ENCODE data around the gene DAZAP2. TPM values are rescaled to one million over a fixed set of nuclear protein-coding genes. Genes with fewer than 3 reads are reported as not detected.

Gene DAZAP2
- total RNA-seq, 2 experiments from 2014 or later: 292 to 310 TPM

DNA sequence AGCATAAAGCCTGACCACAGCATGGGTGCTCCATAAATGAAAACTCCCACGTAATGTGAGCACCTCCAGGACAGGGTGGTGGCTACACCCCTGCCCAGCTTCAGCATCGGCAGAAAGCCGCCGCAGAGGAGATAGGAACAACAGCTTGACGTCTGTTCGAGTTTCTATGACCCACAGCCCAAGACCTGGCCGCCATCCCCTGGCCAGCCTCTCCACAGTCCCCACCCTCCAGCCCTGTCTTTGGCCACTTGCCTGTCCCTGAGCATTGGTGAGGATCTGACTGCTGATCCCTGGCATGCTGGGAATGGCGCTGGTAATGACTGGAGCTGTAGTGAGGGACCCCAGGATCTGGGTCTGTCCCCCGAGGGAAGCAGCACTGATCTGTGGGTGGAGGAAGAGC is 42.1 kb upstream of the DAZAP2 start:
- ChIA-PET CTCF (interaction anchor here (1.3 kb wide), 1 partner anchor 15 kb away, joined by 3 read pairs; no protein-coding TSS in a partner anchor), POLR2A (no interaction called here)
- H3K27ac Mint-ChIP-seq: no peak overlapping the region
- Histone ChIP-seq H3K4me1 (ENCODE audit: insufficient read depth, low read length) (no peaks in the 10 kb centered on the region), H3K27me3 (ENCODE audit: control insufficient read depth in 1 of 2, insufficient read depth in 2 of 2, low read length in 2 of 2) (no peaks in the 10 kb centered on the region), H3K4me3 (ENCODE audit: low read length) (no peak overlapping the region), H3K27ac (ENCODE audit: low read depth in 1 of 2, low read length in 2 of 2) (no peak overlapping the region), H3K9me3 (ENCODE audit: control insufficient read depth in 1 of 2, insufficient read depth in 1 of 2, low read length in 2 of 2) (no peaks in the 10 kb centered on the region), H3K36me3 (ENCODE audit: insufficient read depth, low read length) (peaks cover 13% of the 10 kb centered on the region)
- peaks cover 7% of the 10 kb centered on the region for H3K4me1 Mint-ChIP-seq (ENCODE audit: low read depth)
- H3K9me3 Mint-ChIP-seq: no peaks in the 10 kb centered on the region
- no peak overlapping the region for H3K4me3 Mint-ChIP-seq
- ATAC-seq (ENCODE audit: poor library complexity) (no peak), DNase-seq (no peak)
- H3K36me3 Mint-ChIP-seq (ENCODE audit: low read depth): peaks cover 22% of the 10 kb centered on the region
- intact Hi-C loops (cut with DNase I, micrococcal nuclease): no loop called here
- TF ChIP-seq, protein P1, sequence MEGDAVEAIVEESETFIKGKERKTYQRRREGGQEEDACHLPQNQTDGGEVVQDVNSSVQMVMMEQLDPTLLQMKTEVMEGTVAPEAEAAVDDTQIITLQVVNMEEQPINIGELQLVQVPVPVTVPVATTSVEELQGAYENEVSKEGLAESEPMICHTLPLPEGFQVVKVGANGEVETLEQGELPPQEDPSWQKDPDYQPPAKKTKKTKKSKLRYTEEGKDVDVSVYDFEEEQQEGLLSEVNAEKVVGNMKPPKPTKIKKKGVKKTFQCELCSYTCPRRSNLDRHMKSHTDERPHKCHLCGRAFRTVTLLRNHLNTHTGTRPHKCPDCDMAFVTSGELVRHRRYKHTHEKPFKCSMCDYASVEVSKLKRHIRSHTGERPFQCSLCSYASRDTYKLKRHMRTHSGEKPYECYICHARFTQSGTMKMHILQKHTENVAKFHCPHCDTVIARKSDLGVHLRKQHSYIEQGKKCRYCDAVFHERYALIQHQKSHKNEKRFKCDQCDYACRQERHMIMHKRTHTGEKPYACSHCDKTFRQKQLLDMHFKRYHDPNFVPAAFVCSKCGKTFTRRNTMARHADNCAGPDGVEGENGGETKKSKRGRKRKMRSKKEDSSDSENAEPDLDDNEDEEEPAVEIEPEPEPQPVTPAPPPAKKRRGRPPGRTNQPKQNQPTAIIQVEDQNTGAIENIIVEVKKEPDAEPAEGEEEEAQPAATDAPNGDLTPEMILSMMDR (IDR thresholded peaks at IDR 0.05): no peak
- H3K27me3 Mint-ChIP-seq: no peaks in the 10 kb centered on the region

DNA sequence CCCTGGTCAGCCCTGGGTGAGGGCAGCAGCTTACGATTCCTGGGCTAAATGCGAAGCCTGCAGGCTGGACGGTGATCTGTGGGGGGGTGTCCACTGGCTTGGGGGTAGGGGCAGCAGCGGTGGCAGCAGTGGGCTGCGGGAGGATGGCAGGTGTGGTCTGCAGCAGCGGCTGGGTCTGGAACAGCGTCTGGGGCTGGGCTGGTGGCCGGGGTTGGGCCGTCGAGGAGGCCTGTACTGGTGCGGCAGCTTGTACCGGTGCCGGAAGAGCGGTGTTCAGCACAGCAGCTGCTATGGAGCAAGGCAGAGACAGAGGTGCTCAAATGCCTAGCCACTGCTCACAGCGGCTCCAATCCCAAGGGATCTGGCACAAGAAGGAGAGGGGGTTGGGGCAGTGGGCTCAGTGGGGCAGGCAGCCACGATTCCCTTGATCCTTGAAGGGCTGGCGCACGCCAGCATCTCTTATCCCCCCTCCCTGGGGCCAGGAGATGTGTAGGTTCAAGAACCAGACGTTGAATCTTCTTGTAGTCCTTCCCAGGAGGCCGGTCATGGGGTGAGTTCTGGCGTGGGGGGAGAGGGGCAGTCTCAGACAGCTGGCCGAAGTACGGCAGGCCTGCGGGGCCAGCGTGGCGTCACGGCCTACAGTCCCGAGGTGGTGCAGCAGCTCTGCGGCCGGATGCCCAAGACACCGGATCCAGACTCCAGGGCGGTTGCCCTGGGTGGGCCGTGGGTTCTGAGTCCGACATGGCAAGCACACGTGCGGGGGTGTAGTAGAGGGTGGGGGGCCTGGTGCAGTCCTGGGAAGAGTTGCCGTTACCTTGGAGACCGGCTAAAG is 40.7 kb upstream of the DAZAP2 start:
- Histone ChIP-seq H3K4me3 (ENCODE audit: low read length) (no peak overlapping the region), H3K9me3 (ENCODE audit: control insufficient read depth in 1 of 2, insufficient read depth in 1 of 2, low read length in 2 of 2) (no peaks in the 10 kb centered on the region), H3K4me1 (ENCODE audit: insufficient read depth, low read length) (peaks cover 4% of the 10 kb centered on the region), H3K27me3 (ENCODE audit: control insufficient read depth in 1 of 2, insufficient read depth in 2 of 2, low read length in 2 of 2) (no peaks in the 10 kb centered on the region), H3K36me3 (ENCODE audit: insufficient read depth, low read length) (peaks cover 10% of the 10 kb centered on the region), H3K27ac (ENCODE audit: low read depth in 1 of 2, low read length in 2 of 2) (no peak overlapping the region)
- ChIA-PET POLR2A (no interaction called here), CTCF (no interaction called here)
- Mint-ChIP-seq H3K36me3 (ENCODE audit: low read depth) (peaks cover 16% of the 10 kb centered on the region), H3K4me1 (ENCODE audit: low read depth) (peaks cover 15% of the 10 kb centered on the region), H3K4me3 (no peak overlapping the region), H3K9me3 (no peaks in the 10 kb centered on the region), H3K27ac (no peak overlapping the region), H3K27me3 (no peaks in the 10 kb centered on the region)
- ATAC-seq (ENCODE audit: poor library complexity) (no peak), DNase-seq (no peak)
- intact Hi-C loops (cut with DNase I, micrococcal nuclease): no loop called here
- TF ChIP-seq, protein P1 (IDR thresholded peaks at IDR 0.05): no peak

DNA sequence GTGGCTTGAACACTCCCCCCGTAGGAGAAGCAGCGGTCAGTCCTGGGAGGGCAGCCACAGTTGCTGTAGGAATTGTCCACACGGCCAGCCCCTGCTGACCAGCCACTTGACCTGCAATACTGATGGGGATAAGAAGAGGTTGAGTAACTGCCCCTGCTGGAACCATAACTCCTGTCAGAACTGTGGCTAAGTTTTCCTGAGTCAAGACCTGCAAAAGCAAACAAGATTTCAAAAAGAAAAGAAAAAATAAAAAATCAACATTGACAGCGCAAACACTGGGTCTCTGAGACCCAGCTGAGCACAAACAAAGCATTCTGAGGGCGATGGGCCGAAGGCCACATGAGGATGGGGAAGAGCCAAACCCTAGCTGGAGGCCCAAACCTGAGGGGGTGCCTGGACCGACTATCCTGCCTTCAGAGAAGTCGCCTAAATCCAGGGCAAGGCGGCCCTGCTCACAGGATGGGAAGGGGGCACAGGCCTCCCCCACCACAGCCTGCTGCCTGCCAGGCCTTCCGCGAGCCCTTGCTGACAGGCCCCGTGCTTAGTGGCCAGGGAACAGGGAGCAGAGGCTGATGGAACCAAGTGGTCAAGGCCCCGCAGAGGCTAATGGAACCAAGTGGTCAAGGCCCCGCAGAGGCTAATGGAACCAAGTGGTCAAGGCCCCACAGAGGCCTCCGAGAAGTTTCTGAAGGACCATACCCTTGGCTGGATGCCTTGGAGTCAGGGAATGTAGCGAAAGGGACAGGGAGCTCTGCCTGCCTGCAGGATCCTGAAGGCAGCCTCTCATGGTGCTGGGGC is 39.9 kb upstream of the DAZAP2 start:
- Mint-ChIP-seq H3K36me3 (ENCODE audit: low read depth) (peaks cover 18% of the 10 kb centered on the region), H3K9me3 (no peaks in the 10 kb centered on the region), H3K4me3 (no peak overlapping the region), H3K4me1 (ENCODE audit: low read depth) (peaks cover 23% of the 10 kb centered on the region), H3K27ac (no peak overlapping the region), H3K27me3 (no peaks in the 10 kb centered on the region)
- Histone ChIP-seq H3K9me3 (ENCODE audit: control insufficient read depth in 1 of 2, insufficient read depth in 1 of 2, low read length in 2 of 2) (no peaks in the 10 kb centered on the region), H3K4me1 (ENCODE audit: insufficient read depth, low read length) (peaks cover 12% of the 10 kb centered on the region), H3K4me3 (ENCODE audit: low read length) (no peak overlapping the region), H3K27ac (ENCODE audit: low read depth in 1 of 2, low read length in 2 of 2) (no peak overlapping the region), H3K27me3 (ENCODE audit: control insufficient read depth in 1 of 2, insufficient read depth in 2 of 2, low read length in 2 of 2) (no peaks in the 10 kb centered on the region), H3K36me3 (ENCODE audit: insufficient read depth, low read length) (peaks cover 10% of the 10 kb centered on the region)
- intact Hi-C loops (cut with DNase I, micrococcal nuclease): no loop called here
- ATAC-seq (ENCODE audit: poor library complexity): no peak
- CTCF ChIA-PET: no interaction called here
- DNase-seq: no peak
- TF ChIP-seq, protein P1 (IDR thresholded peaks at IDR 0.05): no peak
- POLR2A ChIA-PET: no interaction called here
